ENCODE results near the gene ALDOB. TPM values are rescaled to one million over a fixed set of nuclear protein-coding genes. Genes with fewer than 3 reads are reported as not detected.

The ALDOB gene
- total RNA-seq, 1 experiment from 2014 or later, result not detected

- intact Hi-C loops (cut with micrococcal nuclease), result no loop called here
- ChIA-PET POLR2A (ENCODE audit: unreplicated experiment) (no interaction called here), CTCF (no interaction called here)
- Histone ChIP-seq H3K4me1 (ENCODE audit: insufficient read depth, low read length) (no peaks in the 10 kb centered on the region), H3K36me3 (ENCODE audit: low read depth, low read length) (peaks cover 54% of the 10 kb centered on the region), H3K4me3 (ENCODE audit: low read length) (no peak overlapping the region), H3K79me2 (ENCODE audit: low read length) (no peaks in the 10 kb centered on the region), H3F3A (ENCODE audit: low read length, unreplicated experiment) (no peaks in the 10 kb centered on the region), H3K9me3 (ENCODE audit: low read length) (peaks cover 22% of the 10 kb centered on the region), H3K27ac (ENCODE audit: low read length) (no peak overlapping the region), H3K27me3 (ENCODE audit: low read length) (no peaks in the 10 kb centered on the region), H2AFZ (ENCODE audit: low read length) (no peak overlapping the region), H3K9ac (ENCODE audit: low read length) (no peak overlapping the region), H4K20me1 (ENCODE audit: low read length) (no peaks in the 10 kb centered on the region), H3K9me2 (replicated peaks; ENCODE audit: low read length) (no peaks in the 10 kb centered on the region), H3K4me2 (ENCODE audit: low read length) (no peak overlapping the region)
- no TSS peak for BruUV-seq (replicated peaks)
- ATAC-seq (no peak), DNase-seq (no peak)
- TF ChIP-seq EZH2phosphoT487 (IDR thresholded peaks at IDR 0.05; ENCODE audit: borderline replicate concordance, low read length), result no peak
Measured at GRCh38 chr9:101409079-101409477, 26.5 kb downstream of the ALDOB start.

- Histone ChIP-seq H3K4me3 (ENCODE audit: low read length) (peak overlapping the region; percentile 24; the same call in 1 of the 2 replicates), H3K27me3 (ENCODE audit: low read length) (no peaks in the 10 kb centered on the region), H3K4me1 (ENCODE audit: insufficient read depth, low read length) (no peaks in the 10 kb centered on the region), H3F3A (ENCODE audit: low read length, unreplicated experiment) (no peaks in the 10 kb centered on the region), H3K36me3 (ENCODE audit: low read depth, low read length) (peaks cover 60% of the 10 kb centered on the region), H3K9me3 (ENCODE audit: low read length) (peaks cover 25% of the 10 kb centered on the region), H3K27ac (ENCODE audit: low read length) (no peak overlapping the region), H3K9me2 (replicated peaks; ENCODE audit: low read length) (no peaks in the 10 kb centered on the region), H3K9ac (ENCODE audit: low read length) (no peak overlapping the region), H3K4me2 (ENCODE audit: low read length) (no peak overlapping the region), H2AFZ (ENCODE audit: low read length) (no peak overlapping the region), H4K20me1 (ENCODE audit: low read length) (no peaks in the 10 kb centered on the region), H3K79me2 (ENCODE audit: low read length) (no peaks in the 10 kb centered on the region)
- CTCF ChIA-PET, result no interaction called here
- intact Hi-C loops (cut with micrococcal nuclease), result no loop called here
- POLR2A ChIA-PET (ENCODE audit: unreplicated experiment), result no interaction called here
- TF ChIP-seq EZH2 (IDR thresholded peaks at IDR 0.05; ENCODE audit: low read length, unreplicated experiment) (no peak), EZH2phosphoT487 (IDR thresholded peaks at IDR 0.05; ENCODE audit: borderline replicate concordance, low read length) (no peak), CTCF (conservative IDR thresholded peaks at IDR 0.05; ENCODE audit: low read depth, low read length) (no peak)
- DNase-seq (no peak), ATAC-seq (no peak)
- no TSS peak for BruUV-seq (replicated peaks)
Measured at GRCh38 chr9:101408374-101409078, 27.0 kb downstream of the ALDOB start.

- intact Hi-C loops (cut with micrococcal nuclease), result no loop called here
Measured at GRCh38 chr9:101403516-101404285, 31.9 kb downstream of the ALDOB start.

More at GRCh38 chr9:101403516-101404285, 31.9 kb downstream of the ALDOB start:
- no peaks in the 10 kb centered on the region for H3K27me3 ChIP-seq (ENCODE audit: low read length)
- no peak overlapping the region for H2AFZ ChIP-seq (ENCODE audit: low read length)
- ChIA-PET CTCF (no interaction called here), POLR2A (ENCODE audit: unreplicated experiment) (no interaction called here)
- H3K4me1 ChIP-seq (ENCODE audit: insufficient read depth, low read length), result no peaks in the 10 kb centered on the region
- no peaks in the 10 kb centered on the region for H3K9me2 ChIP-seq (replicated peaks; ENCODE audit: low read length)
- no peak for ATAC-seq
- H3K36me3 ChIP-seq (ENCODE audit: low read depth, low read length), result peaks cover 83% of the 10 kb centered on the region
- no peak overlapping the region for H3K4me2 ChIP-seq (ENCODE audit: low read length)
- no peak overlapping the region for H3K4me3 ChIP-seq (ENCODE audit: low read length)
- H3K9ac ChIP-seq (ENCODE audit: low read length), result no peak overlapping the region
- no peaks in the 10 kb centered on the region for H3F3A ChIP-seq (ENCODE audit: low read length, unreplicated experiment)
- H4K20me1 ChIP-seq (ENCODE audit: low read length), result no peaks in the 10 kb centered on the region
- H3K79me2 ChIP-seq (ENCODE audit: low read length), result peaks cover 20% of the 10 kb centered on the region
- BruUV-seq (replicated peaks), result no TSS peak
- no peak overlapping the region for H3K27ac ChIP-seq (ENCODE audit: low read length)
- H3K9me3 ChIP-seq (ENCODE audit: low read length), result peaks cover 13% of the 10 kb centered on the region
- TF ChIP-seq EZH2 (IDR thresholded peaks at IDR 0.05; ENCODE audit: low read length, unreplicated experiment) (no peak), EZH2phosphoT487 (IDR thresholded peaks at IDR 0.05; ENCODE audit: borderline replicate concordance, low read length) (no peak), CTCF (conservative IDR thresholded peaks at IDR 0.05; ENCODE audit: low read depth, low read length) (no peak)
- DNase-seq, result no peak

All from PC-3 (cell line).